Measurements from ENCODE around the gene TRPC4.

GRCh38 chr13:37709318-37709717 lies 160.3 kb downstream of the TRPC4 start:
- no peak for TF ChIP-seq EP300 (IDR thresholded peaks at IDR 0.05; ENCODE audit: borderline replicate concordance)
- no peak for TF ChIP-seq YY1 (IDR thresholded peaks at IDR 0.05; ENCODE audit: low read depth)
- no peak for TF ChIP-seq MAX (IDR thresholded peaks at IDR 0.05)
- TF ChIP-seq, protein P1, sequence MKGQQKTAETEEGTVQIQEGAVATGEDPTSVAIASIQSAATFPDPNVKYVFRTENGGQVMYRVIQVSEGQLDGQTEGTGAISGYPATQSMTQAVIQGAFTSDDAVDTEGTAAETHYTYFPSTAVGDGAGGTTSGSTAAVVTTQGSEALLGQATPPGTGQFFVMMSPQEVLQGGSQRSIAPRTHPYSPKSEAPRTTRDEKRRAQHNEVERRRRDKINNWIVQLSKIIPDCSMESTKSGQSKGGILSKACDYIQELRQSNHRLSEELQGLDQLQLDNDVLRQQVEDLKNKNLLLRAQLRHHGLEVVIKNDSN (IDR thresholded peaks at IDR 0.05) = no peak
- TF ChIP-seq CREB1 (IDR thresholded peaks at IDR 0.05; ENCODE audit: low read depth) = no peak
- TF ChIP-seq NFIC (IDR thresholded peaks at IDR 0.05) = no peak
- TF ChIP-seq ZBTB7A (IDR thresholded peaks at IDR 0.05; ENCODE audit: low read depth) = no peak
- no peak for TF ChIP-seq RAD21 (IDR thresholded peaks at IDR 0.05; ENCODE audit: low read depth)
- TF ChIP-seq TAF1 (IDR thresholded peaks at IDR 0.05; ENCODE audit: low read depth) = no peak
- no peak for TF ChIP-seq EGR1 (IDR thresholded peaks at IDR 0.05)
- TF ChIP-seq TCF12 (IDR thresholded peaks at IDR 0.05; ENCODE audit: low read depth) = no peak
